Calu3 (cell line): ENCODE measurements around the gene PSMB2. TPM values are rescaled to one million over a fixed set of nuclear protein-coding genes. Genes with fewer than 3 reads are reported as not detected.

ENCODE experiments used
- BruUV-seq: library from RNA; stranded (reverse); fragments of 400-500 nt; replicated peaks from 2 replicates; lab custom pipeline; 2021; lab: Mats Ljungman, UMichigan
- CTCF ChIA-PET: fragments of 300-600 bp; sonication (Branson Sonifier 250); formaldehyde crosslinking; loops from one replicate; lab custom pipeline; 2022; ENCODE audit warnings: antibody characterized with exemption; lab: Charles Lee
- DNase-seq: peaks from one replicate; pipeline ENCODE4 v3.0.0; 2022
- H3K27ac Mint-ChIP-seq: one replicate; pipeline ENCODE4 v1.8.0; 2022; ENCODE audit warnings: mixed read lengths; ENCODE audit not compliant: unreplicated experiment
- H3K27me3 Mint-ChIP-seq: one replicate; pipeline ENCODE4 v1.8.0; 2022; ENCODE audit warnings: mixed read lengths; ENCODE audit not compliant: unreplicated experiment
- H3K36me3 Mint-ChIP-seq: one replicate; pipeline ENCODE4 v1.8.0; 2022; ENCODE audit warnings: mild to moderate bottlenecking, moderate library complexity, mixed read lengths; ENCODE audit not compliant: insufficient read depth, unreplicated experiment
- H3K4me1 Mint-ChIP-seq: one replicate; pipeline ENCODE4 v1.8.0; 2022; ENCODE audit warnings: mild to moderate bottlenecking, low read depth, mixed read lengths; ENCODE audit not compliant: unreplicated experiment
- H3K4me3 Mint-ChIP-seq: one replicate; pipeline ENCODE4 v1.8.0; 2022; ENCODE audit warnings: mild to moderate bottlenecking, low read depth, moderate library complexity, mixed read lengths; ENCODE audit not compliant: unreplicated experiment
- H3K9me3 Mint-ChIP-seq: one replicate; pipeline ENCODE4 v1.8.0; 2022; ENCODE audit warnings: low read depth, mixed read lengths; ENCODE audit not compliant: unreplicated experiment
- intact Hi-C: fragments of 100-400 bp; cut with micrococcal nuclease; formaldehyde crosslinking; loops from one replicate; pipeline ENCODE4 v1.10.0; 2022; ENCODE audit not compliant: unreplicated experiment
- total RNA-seq: library from RNA; stranded (reverse); gene quantifications from 2 replicates; pipeline ENCODE4 v1.2.3, GENCODE V29; 2022
- TF ChIP-seq, protein P1 (sequence below): fragments of 200-600 bp; IDR thresholded peaks from one replicate; pipeline ENCODE4 v1.8.0; 2022; ENCODE audit warnings: antibody characterized with exemption; ENCODE audit not compliant: unreplicated experiment

Gene PSMB2
- total RNA-seq, 1 experiment from 2014 or later, result 109 TPM

- BruUV-seq, result no TSS peak
- TF ChIP-seq, protein P1, sequence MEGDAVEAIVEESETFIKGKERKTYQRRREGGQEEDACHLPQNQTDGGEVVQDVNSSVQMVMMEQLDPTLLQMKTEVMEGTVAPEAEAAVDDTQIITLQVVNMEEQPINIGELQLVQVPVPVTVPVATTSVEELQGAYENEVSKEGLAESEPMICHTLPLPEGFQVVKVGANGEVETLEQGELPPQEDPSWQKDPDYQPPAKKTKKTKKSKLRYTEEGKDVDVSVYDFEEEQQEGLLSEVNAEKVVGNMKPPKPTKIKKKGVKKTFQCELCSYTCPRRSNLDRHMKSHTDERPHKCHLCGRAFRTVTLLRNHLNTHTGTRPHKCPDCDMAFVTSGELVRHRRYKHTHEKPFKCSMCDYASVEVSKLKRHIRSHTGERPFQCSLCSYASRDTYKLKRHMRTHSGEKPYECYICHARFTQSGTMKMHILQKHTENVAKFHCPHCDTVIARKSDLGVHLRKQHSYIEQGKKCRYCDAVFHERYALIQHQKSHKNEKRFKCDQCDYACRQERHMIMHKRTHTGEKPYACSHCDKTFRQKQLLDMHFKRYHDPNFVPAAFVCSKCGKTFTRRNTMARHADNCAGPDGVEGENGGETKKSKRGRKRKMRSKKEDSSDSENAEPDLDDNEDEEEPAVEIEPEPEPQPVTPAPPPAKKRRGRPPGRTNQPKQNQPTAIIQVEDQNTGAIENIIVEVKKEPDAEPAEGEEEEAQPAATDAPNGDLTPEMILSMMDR, result no peak
- H3K4me1 Mint-ChIP-seq, result peaks cover 26% of the 10 kb centered on the region
- no peak for DNase-seq
- peak overlapping the region; percentile 63 for H3K4me3 Mint-ChIP-seq
- intact Hi-C loops, result no loop called here
- no peaks in the 10 kb centered on the region for H3K9me3 Mint-ChIP-seq
- H3K27ac Mint-ChIP-seq, result no peak overlapping the region
- peaks cover 52% of the 10 kb centered on the region for H3K27me3 Mint-ChIP-seq
- peaks cover 14% of the 10 kb centered on the region for H3K36me3 Mint-ChIP-seq
- CTCF ChIA-PET, result interaction anchor here (1.2 to 2.7 kb wide), 2 partner anchors 143 to 155 kb away, joined by 4 to 8 read pairs; no protein-coding TSS in a partner anchor
These were observed 69.0 kb downstream of the PSMB2 start for GRCh38 chr1:35572296-35572695.

DNA sequence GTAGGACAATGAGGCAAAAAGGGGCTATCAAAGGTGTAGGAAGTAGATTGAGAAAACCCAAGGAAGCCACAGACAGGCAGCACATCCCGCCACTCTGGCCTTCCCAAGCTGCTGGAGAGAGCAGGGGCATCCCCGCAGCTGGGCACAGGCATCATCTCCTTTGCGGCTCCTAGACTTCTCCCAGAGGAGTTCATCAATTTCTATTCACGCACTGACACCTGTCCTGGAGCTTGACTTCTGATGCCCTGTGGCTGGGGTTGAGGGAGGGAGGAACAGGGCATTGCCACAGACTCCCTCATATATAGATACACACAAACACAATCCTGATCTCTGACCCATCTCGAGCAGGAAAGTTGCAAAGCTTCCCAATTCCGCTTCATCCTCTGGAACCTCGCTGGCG is 70.1 kb downstream of the PSMB2 start:
- no TSS peak for BruUV-seq
- no peaks in the 10 kb centered on the region for H3K9me3 Mint-ChIP-seq
- H3K4me1 Mint-ChIP-seq, result peaks cover 26% of the 10 kb centered on the region
- DNase-seq, result no peak
- H3K27me3 Mint-ChIP-seq, result peaks cover 49% of the 10 kb centered on the region
- no peak overlapping the region for H3K4me3 Mint-ChIP-seq
- no peak overlapping the region for H3K27ac Mint-ChIP-seq
- intact Hi-C loops, result no loop called here
- CTCF ChIA-PET, result interaction anchor here (2.7 kb wide), 1 partner anchor 144 kb away, joined by 8 read pairs; no protein-coding TSS in a partner anchor
- TF ChIP-seq, protein P1, result no peak
- H3K36me3 Mint-ChIP-seq, result peaks cover 14% of the 10 kb centered on the region

DNA sequence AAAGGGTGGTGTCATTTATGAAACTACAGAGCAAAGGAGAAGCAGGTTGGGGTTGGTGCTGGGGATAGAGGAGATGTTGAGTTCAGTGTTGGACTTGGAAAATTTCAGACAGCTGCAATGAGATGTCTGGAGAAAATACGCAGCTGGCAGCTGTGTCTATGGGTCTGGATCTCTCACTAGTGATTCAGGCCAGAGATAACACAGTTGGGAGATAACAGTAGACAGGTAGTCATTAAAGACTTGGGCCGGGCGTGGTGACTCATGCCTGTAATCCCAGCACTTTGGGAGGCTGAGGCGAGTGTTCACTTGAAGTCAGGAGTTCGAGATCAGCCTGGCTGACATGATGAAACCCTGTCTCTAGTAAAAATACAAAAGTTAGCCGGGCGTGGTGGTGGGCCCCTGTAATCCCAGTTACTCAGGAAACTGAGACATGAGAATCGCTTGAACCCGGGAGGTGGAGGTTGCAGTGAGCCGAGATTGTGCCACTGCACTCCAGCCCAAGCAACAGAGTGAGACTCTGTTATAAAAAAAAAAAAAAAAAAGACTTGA is 70.7 kb downstream of the PSMB2 start:
- CTCF ChIA-PET, result interaction anchor here (0.7 to 2.7 kb wide), 3 partner anchors 145 to 402 kb away, joined by 3 to 8 read pairs (median 3); no protein-coding TSS in a partner anchor
- H3K27ac Mint-ChIP-seq, result no peak overlapping the region
- intact Hi-C loops, result no loop called here
- H3K36me3 Mint-ChIP-seq, result peaks cover 14% of the 10 kb centered on the region
- no TSS peak for BruUV-seq
- no peaks in the 10 kb centered on the region for H3K9me3 Mint-ChIP-seq
- DNase-seq, result no peak
- TF ChIP-seq, protein P1, result no peak
- no peak overlapping the region for H3K4me3 Mint-ChIP-seq
- H3K27me3 Mint-ChIP-seq, result peaks cover 43% of the 10 kb centered on the region
- peaks cover 25% of the 10 kb centered on the region for H3K4me1 Mint-ChIP-seq

- Mint-ChIP-seq H3K9me3 (no peaks in the 10 kb centered on the region), H3K36me3 (peaks cover 15% of the 10 kb centered on the region), H3K4me3 (no peak overlapping the region), H3K27ac (no peak overlapping the region), H3K27me3 (peaks cover 36% of the 10 kb centered on the region), H3K4me1 (peaks cover 18% of the 10 kb centered on the region)
- TF ChIP-seq, protein P1, result no peak
- BruUV-seq, result no TSS peak
- intact Hi-C loops, result loop anchor here (1.0 kb wide), 2 partner anchors 157 to 204 kb away; no protein-coding TSS in a partner anchor
- CTCF ChIA-PET, result interaction anchor here (0.7 to 1.2 kb wide), 2 partner anchors 157 to 401 kb away, joined by 3 read pairs; no protein-coding TSS in a partner anchor
- DNase-seq, result no peak
These were observed 71.4 kb downstream of the PSMB2 start for GRCh38 chr1:35569936-35570335.
